Right ventricle myocardium superior (tissue), 1 donor: ENCODE data around the gene SH3YL1. TPM values are rescaled to one million over a fixed set of nuclear protein-coding genes. Genes with fewer than 3 reads are reported as not detected.
A peak's percentile ranks its signal among the peaks of the same experiment; 100 is the strongest.

Source experiments
- ATAC-seq: fragments of 200-7000 bp; cut with Tn5 transposase; one replicate; pipeline ENCODE4 v1.9.1; 2020; ENCODE audit warnings: mild to moderate bottlenecking; ENCODE audit not compliant: poor library complexity
- DNase-seq: peaks from one replicate; pipeline ENCODE4 v3.0.0-alpha.2; 2020
- intact Hi-C: fragments of 100-400 bp; cut with DNase I; formaldehyde crosslinking; loops from one replicate; pipeline ENCODE4 v1.11.2; 2022
- long read RNA-seq: library from polyadenylated mRNA; unstranded; transcript quantifications from one replicate; pipeline ENCODE4 v2.0.0, GENCODE V29; 2021
- total RNA-seq: library from RNA; stranded (reverse); fragmentation: NEBNext Ultra II Directional; extraction: Animal tissue kit (Norgen Biotek cat#: 25700); gene quantifications from one replicate; pipeline ENCODE4 v1.2.1, GENCODE V29; 2021
- donor health status: DM: no; HTN: yes; CAD: no; lungs with severe emphysema.

Gene SH3YL1, protein sequence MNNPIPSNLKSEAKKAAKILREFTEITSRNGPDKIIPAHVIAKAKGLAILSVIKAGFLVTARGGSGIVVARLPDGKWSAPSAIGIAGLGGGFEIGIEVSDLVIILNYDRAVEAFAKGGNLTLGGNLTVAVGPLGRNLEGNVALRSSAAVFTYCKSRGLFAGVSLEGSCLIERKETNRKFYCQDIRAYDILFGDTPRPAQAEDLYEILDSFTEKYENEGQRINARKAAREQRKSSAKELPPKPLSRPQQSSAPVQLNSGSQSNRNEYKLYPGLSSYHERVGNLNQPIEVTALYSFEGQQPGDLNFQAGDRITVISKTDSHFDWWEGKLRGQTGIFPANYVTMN
- 7.4 TPM for total RNA-seq
- long read RNA-seq, partial matches to known transcripts: 0 of 6 reads
- long read RNA-seq, other reads (novel, unspliced or antisense): 5 of 6 reads

DNA sequence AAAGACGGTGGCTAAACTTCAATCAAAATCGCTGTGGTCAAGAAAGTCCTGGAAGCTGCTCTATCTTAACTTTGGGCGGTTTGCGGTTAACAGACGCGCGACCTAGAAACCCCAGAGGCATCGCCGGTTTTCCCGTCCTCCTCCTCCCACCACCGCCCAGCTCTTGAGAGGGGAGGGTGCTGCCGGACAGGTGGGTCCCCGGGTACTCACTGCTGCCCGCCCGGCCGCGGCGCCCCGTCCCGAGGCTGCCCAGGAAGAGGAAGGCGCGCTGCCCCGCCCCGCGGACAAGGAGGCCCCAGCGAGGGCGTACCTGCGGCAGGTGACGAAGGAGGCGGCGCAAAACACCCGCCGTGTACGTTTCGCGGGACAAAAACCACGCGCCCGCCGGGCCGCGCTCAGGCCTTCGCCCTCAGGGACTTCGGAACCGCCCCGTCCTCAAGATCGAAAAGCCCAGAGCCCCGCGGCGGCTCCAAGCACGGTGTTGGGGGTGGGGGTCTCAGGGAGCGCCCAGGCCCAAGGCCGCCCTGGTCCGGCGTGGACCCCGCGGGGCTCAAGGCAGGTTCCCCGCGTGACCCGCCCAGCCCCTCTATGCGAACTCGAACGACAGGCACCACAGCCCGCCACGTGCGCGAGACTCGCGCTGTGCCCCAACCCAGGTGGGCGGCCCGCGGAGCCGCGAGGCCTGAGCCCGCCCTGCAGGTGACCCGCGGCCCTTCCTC, at the start of gene SH3YL1:
Gene SH3YL1, minus strand, starts transcription at position 259 of the 719 bp plus-strand sequence. Its CDS starts 48 bp downstream, at position 211.
- ATAC-seq (peak; percentile 30), DNase-seq (peak; percentile 51)
- intact Hi-C loops: no loop called here

- DNase-seq: no peak
- intact Hi-C loops: no loop called here
- no peak for ATAC-seq
These were observed 47.2 kb upstream of the SH3YL1 start for GRCh38 chr2:310994-311393.

GRCh38 chr2:309954-310510, 46.2 kb upstream of the SH3YL1 start:
- intact Hi-C loops: no loop called here
- DNase-seq: no peak
- no peak for ATAC-seq

DNA sequence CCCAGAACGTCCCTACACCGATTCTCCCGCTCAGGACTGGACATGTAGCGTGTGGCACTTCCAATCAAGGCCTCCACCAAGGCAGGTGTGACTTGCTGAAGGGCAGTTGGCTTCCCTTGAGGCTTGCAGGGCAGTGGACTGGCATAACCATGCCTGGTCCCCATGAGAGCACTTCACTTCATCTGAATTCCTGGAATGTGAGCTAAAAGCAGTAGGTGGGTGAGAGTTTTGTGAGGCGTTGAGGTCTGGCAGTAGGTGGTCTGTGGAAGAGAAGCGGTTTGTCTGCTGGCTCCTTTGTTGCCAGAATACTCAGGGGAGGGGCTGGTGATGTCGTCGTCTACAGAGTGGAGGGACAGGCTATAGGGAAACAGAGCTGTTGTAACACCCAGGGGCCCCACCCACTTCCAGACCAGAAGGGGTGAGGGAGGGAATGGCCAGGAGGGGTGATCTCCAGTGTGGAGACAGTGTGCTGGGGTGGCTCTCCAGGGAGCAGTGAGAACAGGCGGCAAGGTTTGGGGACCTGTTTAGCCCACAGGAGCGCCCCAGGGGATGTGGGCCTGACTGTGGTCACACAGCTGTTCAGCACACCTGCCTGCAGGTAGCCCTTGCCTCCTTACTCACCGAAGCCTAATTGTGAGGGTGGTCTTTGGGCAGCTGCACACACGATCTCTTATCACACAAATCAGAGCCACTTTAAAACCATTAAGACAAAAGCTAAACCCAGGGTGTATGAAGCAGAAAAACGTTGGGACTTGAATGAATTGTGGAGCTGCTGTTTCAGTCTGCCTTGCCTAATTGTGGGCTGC, 45.5 kb upstream of the SH3YL1 start:
- DNase-seq (no peak), ATAC-seq (no peak)
- intact Hi-C loops: no loop called here

DNA sequence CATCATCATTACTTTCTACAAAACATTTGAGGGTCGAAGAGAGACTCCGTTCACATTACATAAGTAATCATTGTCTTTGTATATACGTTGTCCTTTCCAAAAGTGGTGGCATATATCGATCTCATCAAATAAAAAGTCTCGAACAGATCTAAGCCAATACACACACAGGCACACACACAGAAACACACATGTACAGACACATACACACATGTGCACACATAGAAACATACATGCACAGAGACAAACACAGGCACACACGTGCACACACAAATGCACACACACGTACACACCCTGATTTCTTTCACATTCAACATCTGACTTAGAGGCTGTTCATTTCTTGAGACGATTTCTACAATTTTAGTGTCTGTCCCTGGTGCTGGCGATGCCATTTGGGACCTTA, 41.5 kb upstream of the SH3YL1 start:
- DNase-seq: no peak
- no peak for ATAC-seq
- intact Hi-C loops: no loop called here

DNA sequence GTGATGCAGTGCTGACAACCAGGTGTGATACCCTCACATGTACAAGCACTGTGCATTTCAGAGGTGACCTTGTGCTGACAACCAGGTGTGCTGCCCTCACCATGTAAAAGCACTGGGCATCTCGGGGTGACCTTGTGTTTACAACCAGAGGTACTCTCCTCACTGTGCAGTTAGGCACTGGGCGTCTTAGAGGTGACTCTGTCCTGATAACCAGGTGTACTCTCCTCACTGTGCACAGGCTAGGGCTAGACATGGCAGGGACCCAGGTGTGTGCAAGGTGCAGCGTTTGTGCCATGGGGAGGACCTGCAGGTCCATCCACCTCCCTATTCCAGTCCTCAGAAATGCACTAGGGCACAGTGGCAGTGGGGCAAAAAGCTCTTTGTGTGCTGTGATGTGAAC, 32.5 kb upstream of the SH3YL1 start:
- intact Hi-C loops: no loop called here
- no peak for DNase-seq
- ATAC-seq: no peak

DNA sequence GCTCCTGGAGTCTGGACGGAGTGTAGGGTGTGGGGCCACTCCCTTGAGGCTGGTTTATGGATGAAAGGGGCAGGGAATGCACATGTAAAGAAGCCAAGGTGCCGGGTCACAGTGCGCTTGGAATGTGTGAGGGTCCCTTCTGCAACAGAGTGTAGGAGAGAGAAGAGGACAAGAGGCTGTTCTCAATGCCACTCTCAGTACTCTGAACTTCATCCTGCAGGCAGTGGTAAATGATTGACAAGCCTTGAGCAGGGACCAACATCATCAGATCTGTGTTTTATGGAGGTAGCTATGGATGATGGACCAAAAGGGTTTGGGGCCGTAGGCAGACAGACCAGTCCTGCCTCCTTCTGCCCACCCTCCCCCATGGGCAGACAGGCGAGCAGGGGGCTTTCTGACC, 31.3 kb upstream of the SH3YL1 start:
- no peak for ATAC-seq
- DNase-seq: no peak
- intact Hi-C loops: no loop called here

- intact Hi-C loops: loop anchor here (5.0 kb wide), 1 partner anchor 118 kb away; no protein-coding TSS in a partner anchor
- peak; percentile 94 for ATAC-seq
- peak; percentile 81 for DNase-seq
These were observed 26.4 kb upstream of the SH3YL1 start for GRCh38 chr2:290090-290722.

GRCh38 chr2:289362-290089, 25.7 kb upstream of the SH3YL1 start:
- ATAC-seq (peak; percentile 65), DNase-seq (no peak)
- intact Hi-C loops: loop anchor here (5.0 kb wide), 1 partner anchor 117 kb away; no protein-coding TSS in a partner anchor

DNA sequence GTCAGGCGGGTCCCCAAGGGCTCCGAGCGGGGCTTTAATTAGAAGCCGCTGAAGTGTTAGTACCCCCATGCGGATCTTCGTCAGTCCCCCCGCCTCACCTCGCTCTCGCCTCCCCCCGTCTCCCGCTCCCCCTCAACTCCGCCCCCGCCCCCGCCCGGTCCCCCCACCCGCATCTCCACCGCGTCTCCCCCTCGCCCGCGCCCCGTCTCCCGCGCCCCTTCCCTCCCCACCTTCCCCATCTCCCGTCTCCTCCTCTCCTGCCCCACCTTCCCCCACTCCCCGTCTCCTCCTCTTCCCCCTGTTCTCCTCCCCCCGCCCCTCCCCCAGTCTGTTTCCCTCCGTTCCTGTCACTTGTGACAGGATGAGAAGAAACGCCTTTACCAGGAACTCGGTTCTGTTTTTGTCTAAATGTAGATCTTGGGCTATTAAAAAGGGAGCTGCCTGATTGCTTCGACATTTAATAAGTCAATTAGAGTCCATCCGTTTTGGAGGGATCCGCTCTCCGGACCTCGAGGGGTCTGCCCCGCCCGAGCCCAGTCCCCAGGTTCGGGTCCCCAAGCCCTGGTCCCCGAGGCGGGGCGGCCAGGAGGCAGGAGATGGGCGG, 25.0 kb upstream of the SH3YL1 start:
- DNase-seq (no peak), ATAC-seq (no peak)
- intact Hi-C loops: no loop called here

DNA sequence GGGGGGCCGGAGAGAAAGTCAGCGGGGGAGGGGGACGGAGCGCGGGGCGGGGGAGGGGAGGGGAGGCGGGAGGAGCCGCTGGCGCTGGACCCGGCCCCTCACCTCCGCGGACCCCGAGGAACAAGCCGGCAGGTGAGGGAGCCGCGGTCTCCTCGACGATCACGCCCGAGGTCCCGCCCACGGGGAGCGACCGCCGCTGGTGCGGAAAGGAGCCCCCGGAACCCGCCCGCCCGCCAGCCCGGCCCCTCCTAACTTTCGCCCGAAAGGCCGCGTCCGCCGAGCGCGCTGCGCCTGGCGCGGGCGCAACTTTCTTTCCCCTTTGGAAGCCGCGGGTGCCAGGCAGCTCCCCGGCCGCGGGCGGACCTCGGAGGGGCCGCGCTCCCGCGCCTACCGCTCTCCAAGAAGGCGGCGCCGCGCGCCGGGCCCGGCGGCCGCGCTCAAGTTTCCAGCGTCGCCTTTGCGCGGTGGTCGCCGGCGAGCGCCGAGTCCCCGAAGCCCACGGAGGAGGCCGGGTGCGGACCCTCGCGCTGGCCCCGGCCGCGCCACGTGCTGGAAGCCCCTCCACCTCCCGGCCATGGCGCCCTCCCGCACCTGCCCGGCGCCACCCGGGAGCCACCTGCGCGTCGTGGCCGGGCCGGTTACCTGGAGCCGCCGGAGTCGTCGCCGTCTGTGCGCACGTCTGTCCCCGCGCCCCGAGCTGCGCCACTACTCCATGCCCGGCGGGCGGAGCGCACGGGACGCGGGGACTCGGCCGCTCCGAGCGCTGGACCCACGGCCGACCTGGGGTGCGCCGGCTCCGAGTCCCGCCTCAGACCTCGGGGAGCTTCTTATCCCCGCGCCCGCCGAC, 24.3 kb upstream of the SH3YL1 start, which contains the start of gene ALKAL2:
Gene ALKAL2, minus strand, starts transcription at position 181 of the 847 bp plus-strand sequence. CDS start 256 bp downstream, outside the sequence.
- intact Hi-C loops: no loop called here
- ATAC-seq (no peak), DNase-seq (no peak)

- intact Hi-C loops: no loop called here
- peak; percentile 46 for ATAC-seq
- DNase-seq: no peak
These were observed 23.6 kb upstream of the SH3YL1 start for GRCh38 chr2:287471-287885.

- ATAC-seq (no peak), DNase-seq (no peak)
- intact Hi-C loops: no loop called here
These were observed 23.1 kb upstream of the SH3YL1 start for GRCh38 chr2:286774-287392.

DNA sequence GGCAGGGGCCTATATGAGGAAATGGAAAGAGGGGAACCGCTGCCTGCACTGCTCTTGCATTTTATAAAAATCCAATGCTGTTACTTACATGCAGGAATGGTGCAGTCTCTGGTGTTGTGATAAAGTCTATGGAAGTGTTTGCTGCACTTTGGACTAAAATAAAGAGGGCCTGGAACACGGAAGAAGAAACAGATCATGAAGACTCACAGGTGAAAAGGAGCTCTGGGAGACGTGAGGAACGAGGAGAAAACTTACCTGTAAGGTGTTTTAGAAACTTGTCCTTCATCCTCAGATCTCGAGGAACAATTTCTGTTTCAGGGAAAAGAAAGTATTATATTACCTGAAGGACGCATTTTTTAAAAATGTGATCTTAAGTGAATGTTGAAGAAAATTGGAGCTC, 22.2 kb upstream of the SH3YL1 start:
- no peak for ATAC-seq
- intact Hi-C loops: no loop called here
- DNase-seq: no peak

- ATAC-seq: no peak
- no peak for DNase-seq
- intact Hi-C loops: no loop called here
These were observed 21.7 kb upstream of the SH3YL1 start for GRCh38 chr2:285531-285930.

GRCh38 chr2:284896-285492, 21.2 kb upstream of the SH3YL1 start:
- DNase-seq: no peak
- intact Hi-C loops: no loop called here
- no peak for ATAC-seq
